H1 (cell line): ENCODE measurements around the gene CORO1C. TPM values are rescaled to one million over a fixed set of nuclear protein-coding genes. Genes with fewer than 3 reads are reported as not detected.

Source experiments
- ATF2 ChIP-seq: IDR thresholded peaks from 2 replicates; pipeline ENCODE4 v1.6.1; 2012; ENCODE audit warnings: low read length, inconsistent platforms
- polyA plus RNA-seq, 7 experiments: library from polyadenylated mRNA; depleted of rRNA in 3 of 7; stranded (reverse) in 5 of 7; unstranded in 2 of 7; fragments of >200 nt in 5 of 7; fragments of 200-250 nt in 2 of 7; gene quantifications; 1 replicate in 5 of 7; 2 replicates in 1 of 7; 4 replicates in 1 of 7; pipeline versions ENCODE4 v1.2.1 to v1.2.3, GENCODE V29; 2011 to 2013; ENCODE audit warnings: missing spikeins in 2 of 7, mixed read lengths in 2 of 7
- total RNA-seq: library from RNA; stranded (reverse); fragmentation: NEBNext Ultra II Directional; extraction: Animal tissue kit (Norgen Biotek cat#: 25700); gene quantifications from 2 replicates; pipeline ENCODE4 v1.2.1, GENCODE V29; 2021

CORO1C gene
- total and polyA plus RNA-seq, 2 of the 8 experiments (the other 6 are each of a cell fraction or from before 2014, with no cell fraction given): 72.7 to 120 TPM

- TF ChIP-seq ATF2: no peak
- TF ChIP-seq, all 59 proteins: peak for 0
Measured at GRCh38 chr12:108697905-108698304, 33.4 kb downstream of the CORO1C start (continued).
